IMR-90 (cell line): Measurements from ENCODE around the gene KYNU. TPM values are rescaled to one million over a fixed set of nuclear protein-coding genes. Genes with fewer than 3 reads are reported as not detected.

ENCODE experiments used
- ATAC-seq: fragments of 200-7000 bp; cut with Tn5 transposase; 2 replicates; pipeline ENCODE4 v1.9.1; 2020; ENCODE audit warnings: low read depth, mild to moderate bottlenecking, moderate library complexity
- BruUV-seq: library from RNA; stranded (reverse); fragments of 400-500 nt; replicated peaks from 2 replicates; lab custom pipeline; 2021; lab: Mats Ljungman, UMichigan
- CTCF ChIA-PET: fragments of 300-600 bp; formaldehyde crosslinking; extraction: SDS; loops from one replicate; lab custom pipeline; 2021; ENCODE audit warnings: antibody characterized with exemption; lab: Yijun Ruan, JAX
- POLR2A ChIA-PET: fragments of 300-600 bp; sonication (Branson Sonifier 250); formaldehyde crosslinking; loops from one replicate; lab custom pipeline; 2022; ENCODE audit warnings: antibody characterized with exemption; ENCODE audit not compliant: unreplicated experiment; lab: Charles Lee
- DNase-seq: peaks from one replicate; pipeline ENCODE4 v3.0.0; 2013
- H2AFZ ChIP-seq: replicated peaks from 2 replicates; pipeline ENCODE3; 2013; ENCODE audit warnings: low read length, mild to moderate bottlenecking; ENCODE audit not compliant: poor library complexity
- H2AK5ac ChIP-seq: 2 replicates; pipeline ENCODE4 v1.6.1; 2013; ENCODE audit warnings: low read depth, low read length, inconsistent platforms
- H2AK9ac ChIP-seq: replicated peaks from 2 replicates; pipeline ENCODE3; 2013; ENCODE audit warnings: mild to moderate bottlenecking, low read depth, low read length, moderate library complexity; ENCODE audit not compliant: poor library complexity
- H2BK120ac ChIP-seq: 2 replicates; pipeline ENCODE4 v1.6.1; 2013; ENCODE audit warnings: low read depth, low read length, inconsistent platforms
- H2BK15ac ChIP-seq: 3 replicates; pipeline ENCODE4 v1.6.1; 2013; ENCODE audit warnings: low read depth, low read length, inconsistent platforms
- H2BK20ac ChIP-seq: 2 replicates; pipeline ENCODE4 v1.6.1; 2013; ENCODE audit warnings: low read depth, mild to moderate bottlenecking, inconsistent platforms, low read length, moderate library complexity
- H2BK5ac ChIP-seq: 2 replicates; pipeline ENCODE4 v1.6.1; 2013; ENCODE audit warnings: mild to moderate bottlenecking, low read depth, low read length, inconsistent platforms; ENCODE audit not compliant: poor library complexity, severe bottlenecking
- H3K14ac ChIP-seq: replicated peaks from 2 replicates; pipeline ENCODE4 v1.6.1; 2013; ENCODE audit warnings: low read depth, low read length, inconsistent platforms
- H3K18ac ChIP-seq: 2 replicates; pipeline ENCODE4 v1.6.1; 2013; ENCODE audit warnings: low read depth, low read length, control low read depth
- H3K23ac ChIP-seq: 2 replicates; pipeline ENCODE4 v1.6.1; 2013; ENCODE audit warnings: low read depth, low read length, inconsistent platforms
- H3K27ac ChIP-seq: 2 replicates; pipeline ENCODE4 v1.5.1; 2013; ENCODE audit warnings: mild to moderate bottlenecking, control low read depth, low read length; ENCODE audit not compliant: insufficient read depth
- H3K27me3 ChIP-seq: 2 replicates; pipeline ENCODE4 v1.6.1; 2013; ENCODE audit warnings: low read length; ENCODE audit not compliant: control insufficient read depth, insufficient read depth
- H3K36me3 ChIP-seq: 2 replicates; pipeline ENCODE4 v1.6.1; 2013; ENCODE audit warnings: low read length, mixed read lengths; ENCODE audit not compliant: control insufficient read depth, insufficient read depth
- H3K4ac ChIP-seq: 2 replicates; pipeline ENCODE4 v1.6.1; 2013; ENCODE audit warnings: low read depth, low read length, inconsistent platforms
- H3K4me1 ChIP-seq: 2 replicates; pipeline ENCODE4 v1.6.1; 2013; ENCODE audit warnings: low read length, mixed read lengths; ENCODE audit not compliant: control insufficient read depth, insufficient read depth
- H3K4me2 ChIP-seq: 2 replicates; pipeline ENCODE4 v1.6.1; 2013; ENCODE audit warnings: low read depth, mild to moderate bottlenecking, control low read depth, low read length, moderate library complexity
- H3K4me3 ChIP-seq: 2 replicates; pipeline ENCODE4 v1.5.1; 2013; ENCODE audit warnings: low read depth, mild to moderate bottlenecking, control low read depth, low read length, moderate library complexity; ENCODE audit not compliant: insufficient read depth
- H3K56ac ChIP-seq: 2 replicates; pipeline ENCODE4 v1.6.1; 2013; ENCODE audit warnings: low read length, inconsistent platforms; ENCODE audit not compliant: insufficient read depth; ENCODE audit errors: extremely low read depth
- H3K79me1 ChIP-seq, 2 experiments: 2 replicates each; pipeline ENCODE4 v1.6.1; 2013; ENCODE audit warnings: low read length in 2 of 2, inconsistent platforms in 1 of 2, low read depth in 1 of 2
- H3K9ac ChIP-seq: 2 replicates; pipeline ENCODE4 v1.6.1; 2013; ENCODE audit warnings: low read depth, low read length, control low read depth
- H3K9me1 ChIP-seq: 2 replicates; pipeline ENCODE4 v1.6.1; 2013; ENCODE audit warnings: low read length, inconsistent platforms; ENCODE audit not compliant: insufficient read depth
- H3K9me3 ChIP-seq: 2 replicates; pipeline ENCODE4 v1.6.1; 2013; ENCODE audit warnings: low read length; ENCODE audit not compliant: control insufficient read depth, insufficient read depth
- H4K20me1 ChIP-seq: 2 replicates; pipeline ENCODE4 v1.6.1; 2013; ENCODE audit warnings: low read length, inconsistent platforms; ENCODE audit not compliant: insufficient read depth
- H4K5ac ChIP-seq: 2 replicates; pipeline ENCODE4 v1.6.1; 2013; ENCODE audit warnings: mild to moderate bottlenecking, low read depth, low read length, control low read depth
- H4K8ac ChIP-seq, 2 experiments: 2 replicates each; pipeline ENCODE4 v1.6.1; 2013; ENCODE audit warnings: low read depth in 2 of 2, low read length in 2 of 2, control low read depth in 1 of 2, inconsistent platforms in 1 of 2
- H4K91ac ChIP-seq: 2 replicates; pipeline ENCODE4 v1.6.1; 2013; ENCODE audit warnings: low read depth, low read length, inconsistent platforms; ENCODE audit not compliant: insufficient read depth
- CEBPB ChIP-seq: IDR thresholded peaks from 2 replicates; pipeline ENCODE4 v1.6.1; 2012; ENCODE audit warnings: low read depth, low read length, improper control_type of control experiment
- CTCF ChIP-seq: conservative IDR thresholded peaks from 2 replicates; pipeline ENCODE4 v1.5.1; 2012; ENCODE audit warnings: mild to moderate bottlenecking, low read depth, low read length, improper control_type of control experiment
- ELK1 ChIP-seq: fragments of 150-350 bp; IDR thresholded peaks from 2 replicates; pipeline ENCODE4 v1.6.1; 2016; ENCODE audit warnings: low read depth, mild to moderate bottlenecking, low read length, moderate library complexity, borderline replicate concordance
- MAZ ChIP-seq: IDR thresholded peaks from 2 replicates; pipeline ENCODE4 v1.6.1; 2012; ENCODE audit warnings: low read depth, mild to moderate bottlenecking, low read length, improper control_type of control experiment, moderate library complexity, borderline replicate concordance
- NFE2L2 ChIP-seq: fragments of 150-350 bp; IDR thresholded peaks from 2 replicates; pipeline ENCODE4 v1.6.1; 2016; ENCODE audit warnings: low read depth, mild to moderate bottlenecking, low read length
- POLR2A ChIP-seq: IDR thresholded peaks from 2 replicates; pipeline ENCODE4 v1.6.1; 2012; ENCODE audit warnings: mild to moderate bottlenecking, low read depth, low read length
- RAD21 ChIP-seq: IDR thresholded peaks from 2 replicates; pipeline ENCODE4 v1.6.1; 2012; ENCODE audit warnings: low read length, improper control_type of control experiment
- RFX5 ChIP-seq: IDR thresholded peaks from 2 replicates; pipeline ENCODE4 v1.8.0; 2012; ENCODE audit warnings: low read depth, mild to moderate bottlenecking, low read length, moderate library complexity
- USF2 ChIP-seq: fragments of 150-350 bp; IDR thresholded peaks from 2 replicates; pipeline ENCODE4 v1.6.1; 2017; ENCODE audit warnings: mild to moderate bottlenecking, antibody characterized with exemption, low read length, low read depth
- WGBS, 2 experiments: methylation state at CpG; one replicate each; pipeline versions ENCODE4 v1.1.5 to v1.1.7; 2013; ENCODE audit warnings: missing lambda C conversion rate in 2 of 2; ENCODE audit not compliant: insufficient read length in 1 of 2; ENCODE audit errors: extremely low coverage in 2 of 2; 5-methylcytosine and 5-hydroxymethylcytosine counted together
- dilution Hi-C: fragments of 300-500 bp; cut with HindIII; formaldehyde crosslinking; loops from one replicate; pipeline ENCODE4 v1.14.3; 2018; ENCODE audit warnings: low sequenced_read_pairs; ENCODE audit not compliant: unreplicated experiment
- in situ Hi-C: fragments of 300-500 bp; cut with MboI; formaldehyde crosslinking; loops from 3 replicates; pipeline ENCODE4 v1.14.3; 2019; ENCODE audit warnings: low sequenced_read_pairs, inconsistent platforms, mixed read lengths
- intact Hi-C: fragments of 100-400 bp; cut with micrococcal nuclease; formaldehyde crosslinking; loops from 2 replicates; pipeline ENCODE4 v1.10.0; 2022
- polyA plus RNA-seq, 3 experiments: library from polyadenylated mRNA; depleted of rRNA; stranded (reverse); fragments of >200 nt; gene quantifications; 2 replicates each; pipeline ENCODE4 v1.2.3, GENCODE V29; 2012; ENCODE audit warnings: low replicate concordance in 1 of 3
- total RNA-seq: library from RNA; depleted of rRNA; stranded (reverse); fragments of >200 nt; gene quantifications from 2 replicates; pipeline ENCODE4 v1.2.3, GENCODE V29; 2012

Gene KYNU
- total and polyA plus RNA-seq, 2 of the 4 experiments (the other 2 are of a cell fraction), result 0.75 to 2.9 TPM

GRCh38 chr2:142853912-142854311, 23.6 kb upstream of the KYNU start:
- in situ Hi-C loops (no loop called here), intact Hi-C loops (no loop called here), dilution Hi-C loops (no loop called here)
- 80% methylated on average over 1 of the region's 6 CpGs; no CpG with 5 or more reads in 1 of the 2 experiments for whole genome bisulfite sequencing, 2 experiments
- Histone ChIP-seq H3K9ac (no peak overlapping the region), H2AK9ac (no peak overlapping the region), H2BK15ac (no peak overlapping the region), H3K4me3 (no peak overlapping the region), H3K14ac (no peak overlapping the region), H3K4me2 (no peak overlapping the region), H4K91ac (no peak overlapping the region), H3K27ac (no peak overlapping the region), H2BK120ac (no peak overlapping the region), H3K56ac (no peak overlapping the region), H3K9me3 (no peaks in the 10 kb centered on the region), H3K4me1 (peaks cover 2% of the 10 kb centered on the region; the same call in 1 of the 2 replicates), H3K79me1 (no peaks in the 10 kb centered on the region), H4K8ac (no peak overlapping the region), H3K23ac (no peak overlapping the region), H4K5ac (no peak overlapping the region), H3K4ac (no peak overlapping the region), H3K36me3 (no peaks in the 10 kb centered on the region), H2AFZ (peak overlapping the region; percentile 55), H2BK20ac (no peak overlapping the region), H4K20me1 (no peaks in the 10 kb centered on the region), H2BK5ac (no peak overlapping the region), H3K27me3 (peaks cover 3% of the 10 kb centered on the region), H3K18ac (no peak overlapping the region), H3K9me1 (no peaks in the 10 kb centered on the region), H2AK5ac (no peak overlapping the region)
- no TSS peak for BruUV-seq
- no peak for ATAC-seq
- no peak for TF ChIP-seq RFX5
- TF ChIP-seq NFE2L2, result no peak
- no peak for TF ChIP-seq POLR2A
- no peak for TF ChIP-seq USF2
- TF ChIP-seq ELK1, result no peak
- no peak for TF ChIP-seq RAD21
- no peak for TF ChIP-seq CEBPB
- no peak for TF ChIP-seq CTCF
- TF ChIP-seq MAZ, result no peak
- ChIA-PET POLR2A (interaction anchor here (0.6 kb wide), 1 partner anchor 12 kb away, joined by 3 read pairs; no protein-coding TSS in a partner anchor), CTCF (interaction anchor here (1.0 to 1.4 kb wide), 2 partner anchors 10 to 12 kb away, joined by 3 to 5 read pairs; no protein-coding TSS in a partner anchor)
- no peak for DNase-seq
